Testis (tissue), 3 donors: ENCODE data around the gene TFCP2. TPM values are rescaled to one million over a fixed set of nuclear protein-coding genes. Genes with fewer than 3 reads are reported as not detected.

Experiments used
- DNase-seq: peaks from one replicate; pipeline ENCODE4 v3.0.0-alpha.2; 2019
- H3K27ac ChIP-seq, 2 donors: fragments of 200-600 bp; sonication (generic); one replicate each; pipeline ENCODE4 v1.5.1; 2019
- H3K27me3 ChIP-seq: fragments of 200-600 bp; sonication (generic); one replicate; pipeline ENCODE4 v1.5.1; 2019
- H3K36me3 ChIP-seq: fragments of 200-600 bp; sonication (generic); one replicate; pipeline ENCODE4 v1.5.1; 2017; ENCODE audit warnings: low read depth; ENCODE audit errors: missing control alignments
- H3K4me1 ChIP-seq: fragments of 200-600 bp; sonication (generic); one replicate; pipeline ENCODE4 v1.5.1; 2019
- H3K4me3 ChIP-seq, 2 donors: fragments of 200-600 bp; sonication (generic); one replicate each; pipeline ENCODE4 v1.5.1; 2017 to 2019
- H3K9me3 ChIP-seq: fragments of 200-600 bp; sonication (generic); one replicate; pipeline ENCODE4 v1.5.1; 2017
- CTCF ChIP-seq, 3 experiments: fragments of 450-650 bp in 2 of 3; fragments of 200-600 bp in 1 of 3; sonication (generic) in 1 of 3; IDR thresholded peaks; one replicate each; pipeline ENCODE4 v1.5.1; 2016 to 2019; ENCODE audit warnings: antibody characterized with exemption in 3 of 3, mild to moderate bottlenecking in 2 of 3, moderate library complexity in 1 of 3
- POLR2A ChIP-seq: fragments of 450-650 bp; IDR thresholded peaks from one replicate; pipeline ENCODE4 v1.6.1; 2017; ENCODE audit warnings: antibody characterized with exemption, mild to moderate bottlenecking, moderate library complexity
- WGBS, 2 donors: methylation state at CpG; one replicate each; pipeline ENCODE4 v1.1.5; 2018; 5-methylcytosine and 5-hydroxymethylcytosine counted together
- intact Hi-C: fragments of 100-400 bp; cut with DNase I; formaldehyde crosslinking; loops from one replicate; pipeline ENCODE4 v1.15.1; 2023; ENCODE audit warnings: low total_unique reads
- polyA plus RNA-seq: library from polyadenylated mRNA; stranded (reverse); fragments of 350-450 nt; fragmentation: Illumina TruSeq; extraction: RNeasy Lipid Tissue Mini Kit (QIAGEN cat#74804); gene quantifications from one replicate; pipeline ENCODE4 v1.2.3, GENCODE V29; 2014; ENCODE audit warnings: low read depth, low replicate concordance; ENCODE audit not compliant: insufficient read depth
- total RNA-seq, 2 donors: library from RNA; depleted of rRNA; stranded (reverse); fragments of >200 nt; gene quantifications; one replicate each; pipeline ENCODE4 v1.2.3, GENCODE V29; 2016

TFCP2 gene
- total and polyA plus RNA-seq, 3 donors from 2014 or later = 13.8 to 17.2 (median 16.2) TPM

- H3K27me3 ChIP-seq = no peaks in the 10 kb centered on the region
- H3K27ac ChIP-seq = no peak overlapping the region
- no peak for DNase-seq
- no peaks in the 10 kb centered on the region for H3K4me1 ChIP-seq
- H3K4me3 ChIP-seq = no peak overlapping the region
- no peaks in the 10 kb centered on the region for H3K9me3 ChIP-seq
- WGBS, 2 donors = 70 to 75% methylated on average over 15 to 16 of the region's 16 CpGs
- no peak for TF ChIP-seq POLR2A
- TF ChIP-seq CTCF (IDR thresholded peaks at IDR 0.05) = no peak
- H3K36me3 ChIP-seq = no peaks in the 10 kb centered on the region
- intact Hi-C loops = no loop called here
Observed at GRCh38 chr12:51198568-51199365, 25.8 kb upstream of the TFCP2 start.

GRCh38 chr12:51197736-51198567, 25.0 kb upstream of the TFCP2 start:
- Histone ChIP-seq H3K9me3 (no peaks in the 10 kb centered on the region), H3K4me1 (no peaks in the 10 kb centered on the region), H3K27ac (no peak overlapping the region), H3K27me3 (no peaks in the 10 kb centered on the region), H3K4me3 (no peak overlapping the region), H3K36me3 (no peaks in the 10 kb centered on the region)
- intact Hi-C loops = no loop called here
- 86 to 93% methylated on average over 12 to 38 of the region's 38 CpGs for WGBS, 2 donors
- DNase-seq = no peak
- TF ChIP-seq CTCF (IDR thresholded peaks at IDR 0.05) = no peak
- no peak for TF ChIP-seq POLR2A

GRCh38 chr12:51196547-51196946, 23.6 kb upstream of the TFCP2 start:
- 84 to 86% methylated on average over 9 of the region's 9 CpGs for WGBS, 2 donors
- Histone ChIP-seq H3K4me3 (no peak overlapping the region), H3K9me3 (no peaks in the 10 kb centered on the region), H3K27ac (no peak overlapping the region), H3K4me1 (no peaks in the 10 kb centered on the region), H3K36me3 (no peaks in the 10 kb centered on the region), H3K27me3 (no peaks in the 10 kb centered on the region)
- TF ChIP-seq POLR2A = no peak
- TF ChIP-seq CTCF (IDR thresholded peaks at IDR 0.05) = no peak
- DNase-seq = no peak
- intact Hi-C loops = no loop called here

- no peaks in the 10 kb centered on the region for H3K9me3 ChIP-seq
- no peak overlapping the region for H3K4me3 ChIP-seq
- H3K4me1 ChIP-seq = no peaks in the 10 kb centered on the region
- WGBS, 2 donors = 89% methylated on average over 7 of the region's 7 CpGs; no CpG with 5 or more reads in 1 of the 2 donors
- H3K27me3 ChIP-seq = no peaks in the 10 kb centered on the region
- no peaks in the 10 kb centered on the region for H3K36me3 ChIP-seq
- H3K27ac ChIP-seq = no peak overlapping the region
- no peak for DNase-seq
- intact Hi-C loops = no loop called here
- TF ChIP-seq POLR2A (no peak), CTCF (IDR thresholded peaks at IDR 0.05) (no peak)
Observed at GRCh38 chr12:51195841-51196240, 22.9 kb upstream of the TFCP2 start.
